ENCODE results near the gene ABCF1. TPM values are rescaled to one million over a fixed set of nuclear protein-coding genes. Genes with fewer than 3 reads are reported as not detected.

ABCF1 gene
- total RNA-seq, 1 donor from 2014 or later = 93.7 TPM

- Mint-ChIP-seq H3K27me3 (ENCODE audit: low read depth) (peaks cover 3% of the 10 kb centered on the region), H3K36me3 (ENCODE audit: low read depth) (peaks cover 13% of the 10 kb centered on the region), H3K4me3 (peak overlapping the region; percentile 47), H3K27ac (ENCODE audit: unreplicated experiment) (no peak overlapping the region), H3K4me1 (peaks cover 8% of the 10 kb centered on the region), H3K9me3 (no peaks in the 10 kb centered on the region)
- TF ChIP-seq, protein P1, sequence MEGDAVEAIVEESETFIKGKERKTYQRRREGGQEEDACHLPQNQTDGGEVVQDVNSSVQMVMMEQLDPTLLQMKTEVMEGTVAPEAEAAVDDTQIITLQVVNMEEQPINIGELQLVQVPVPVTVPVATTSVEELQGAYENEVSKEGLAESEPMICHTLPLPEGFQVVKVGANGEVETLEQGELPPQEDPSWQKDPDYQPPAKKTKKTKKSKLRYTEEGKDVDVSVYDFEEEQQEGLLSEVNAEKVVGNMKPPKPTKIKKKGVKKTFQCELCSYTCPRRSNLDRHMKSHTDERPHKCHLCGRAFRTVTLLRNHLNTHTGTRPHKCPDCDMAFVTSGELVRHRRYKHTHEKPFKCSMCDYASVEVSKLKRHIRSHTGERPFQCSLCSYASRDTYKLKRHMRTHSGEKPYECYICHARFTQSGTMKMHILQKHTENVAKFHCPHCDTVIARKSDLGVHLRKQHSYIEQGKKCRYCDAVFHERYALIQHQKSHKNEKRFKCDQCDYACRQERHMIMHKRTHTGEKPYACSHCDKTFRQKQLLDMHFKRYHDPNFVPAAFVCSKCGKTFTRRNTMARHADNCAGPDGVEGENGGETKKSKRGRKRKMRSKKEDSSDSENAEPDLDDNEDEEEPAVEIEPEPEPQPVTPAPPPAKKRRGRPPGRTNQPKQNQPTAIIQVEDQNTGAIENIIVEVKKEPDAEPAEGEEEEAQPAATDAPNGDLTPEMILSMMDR (conservative IDR thresholded peaks at IDR 0.05) = no peak
- DNase-seq (ENCODE audit: low read depth, low spot score) = no peak
Measured at GRCh38 chr6:30562470-30563425, 8.5 kb upstream of the ABCF1 start.

DNA sequence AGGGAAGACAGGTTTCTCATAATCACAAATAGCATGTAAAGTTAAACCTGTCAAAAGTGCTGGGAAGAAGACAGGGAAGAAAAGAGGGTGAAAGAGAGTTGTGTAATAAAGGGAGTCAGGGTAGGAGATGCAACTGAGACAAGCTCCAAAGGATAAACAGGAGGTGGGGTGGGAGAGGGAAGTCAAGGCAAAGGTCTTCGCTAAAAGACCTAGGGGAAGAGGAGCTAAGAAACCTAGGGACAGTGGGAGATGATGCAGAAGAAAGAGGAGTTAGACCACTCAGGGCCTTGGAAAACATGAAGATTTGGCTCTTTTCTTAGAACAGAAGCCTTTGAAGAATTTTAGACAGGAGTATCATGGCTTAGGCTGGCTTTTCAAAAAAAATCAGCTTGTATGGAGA, 7.1 kb upstream of the ABCF1 start:
- no peaks in the 10 kb centered on the region for H3K9me3 Mint-ChIP-seq
- peaks cover 3% of the 10 kb centered on the region for H3K27me3 Mint-ChIP-seq (ENCODE audit: low read depth)
- peak overlapping the region; percentile 31 for H3K4me3 Mint-ChIP-seq
- H3K36me3 Mint-ChIP-seq (ENCODE audit: low read depth) = peaks cover 13% of the 10 kb centered on the region
- H3K27ac Mint-ChIP-seq (ENCODE audit: unreplicated experiment) = no peak overlapping the region
- DNase-seq (ENCODE audit: low read depth, low spot score) = no peak
- TF ChIP-seq, protein P1 (conservative IDR thresholded peaks at IDR 0.05) = no peak
- no peaks in the 10 kb centered on the region for H3K4me1 Mint-ChIP-seq

DNA sequence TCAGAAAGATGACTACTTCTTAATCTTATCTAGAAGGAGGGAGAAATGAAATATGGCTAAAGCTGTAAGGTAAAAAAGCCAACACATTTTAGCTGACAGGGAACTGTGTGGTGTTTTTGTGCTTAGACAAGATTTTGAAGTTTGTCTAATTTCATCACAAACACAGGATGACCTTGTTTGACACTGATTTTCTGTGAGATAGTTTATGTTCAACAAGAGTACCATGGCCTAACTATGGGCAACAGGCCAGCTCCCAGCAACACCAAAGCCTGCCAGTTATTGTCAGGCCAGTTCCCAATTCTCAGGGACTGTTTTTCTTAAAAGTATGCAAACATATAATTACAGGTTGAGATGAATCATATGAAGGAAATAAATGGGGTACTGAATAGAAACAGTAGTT, 5.5 kb upstream of the ABCF1 start:
- Mint-ChIP-seq H3K4me3 (peak overlapping the region; percentile 40), H3K27me3 (ENCODE audit: low read depth) (peaks cover 17% of the 10 kb centered on the region), H3K4me1 (peaks cover 8% of the 10 kb centered on the region), H3K9me3 (no peaks in the 10 kb centered on the region), H3K27ac (ENCODE audit: unreplicated experiment) (peak overlapping the region; percentile 78), H3K36me3 (ENCODE audit: low read depth) (peaks cover 13% of the 10 kb centered on the region)
- TF ChIP-seq, protein P1 (conservative IDR thresholded peaks at IDR 0.05) = no peak
- no peak for DNase-seq (ENCODE audit: low read depth, low spot score)

- no peak for DNase-seq (ENCODE audit: low read depth, low spot score)
- TF ChIP-seq, protein P1 (conservative IDR thresholded peaks at IDR 0.05) = no peak
- Mint-ChIP-seq H3K27ac (ENCODE audit: unreplicated experiment) (no peak overlapping the region), H3K4me3 (peak overlapping the region; percentile 71), H3K4me1 (peaks cover 29% of the 10 kb centered on the region), H3K27me3 (ENCODE audit: low read depth) (peaks cover 21% of the 10 kb centered on the region), H3K9me3 (no peaks in the 10 kb centered on the region), H3K36me3 (ENCODE audit: low read depth) (peaks cover 2% of the 10 kb centered on the region)
Measured at GRCh38 chr6:30568245-30568644, 3.0 kb upstream of the ABCF1 start.

GRCh38 chr6:30570263-30570662, 979 bp upstream of the ABCF1 start:
- H3K27me3 Mint-ChIP-seq (ENCODE audit: low read depth) = peaks cover 21% of the 10 kb centered on the region
- no peak overlapping the region for H3K27ac Mint-ChIP-seq (ENCODE audit: unreplicated experiment)
- DNase-seq (ENCODE audit: low read depth, low spot score) = no peak
- TF ChIP-seq, protein P1 (conservative IDR thresholded peaks at IDR 0.05) = no peak
- H3K4me1 Mint-ChIP-seq = peaks cover 34% of the 10 kb centered on the region
- H3K9me3 Mint-ChIP-seq = no peaks in the 10 kb centered on the region
- no peaks in the 10 kb centered on the region for H3K36me3 Mint-ChIP-seq (ENCODE audit: low read depth)
- H3K4me3 Mint-ChIP-seq = peak overlapping the region; percentile 96

Measured in neural crest cell (in vitro differentiated cells).